Liver (tissue), 9 donors: ENCODE results near the gene ETV3. TPM values are rescaled to one million over a fixed set of nuclear protein-coding genes. Genes with fewer than 3 reads are reported as not detected.

ENCODE experiments used
- DNase-seq: peaks from one replicate; pipeline ENCODE4 v3.0.0-alpha.2; 2017; ENCODE audit warnings: low spot score
- H3K27ac ChIP-seq, 2 donors: one replicate each; pipeline ENCODE4 v1.7.0; 2013; ENCODE audit warnings: inconsistent platforms in 2 of 2, low read length in 2 of 2, control low read depth in 1 of 2, low read depth in 1 of 2, mild to moderate bottlenecking in 1 of 2
- H3K27me3 ChIP-seq, 4 donors: one replicate each; pipeline versions ENCODE4 v1.6.1 to v1.7.0; 2013; ENCODE audit warnings: low read length in 3 of 4, inconsistent platforms in 1 of 4, mild to moderate bottlenecking in 1 of 4, moderate library complexity in 1 of 4; ENCODE audit not compliant: control insufficient read depth in 4 of 4, insufficient read depth in 4 of 4
- H3K36me3 ChIP-seq, 4 donors: one replicate each; pipeline versions ENCODE4 v1.6.1 to v1.7.0; 2013; ENCODE audit warnings: low read length in 3 of 4, mild to moderate bottlenecking in 3 of 4, low read depth in 1 of 4, moderate library complexity in 1 of 4; ENCODE audit not compliant: control insufficient read depth in 4 of 4, insufficient read depth in 3 of 4
- H3K4me1 ChIP-seq, 4 donors: one replicate each; pipeline versions ENCODE4 v1.6.1 to v1.7.0; 2013; ENCODE audit warnings: low read length in 3 of 4, mild to moderate bottlenecking in 3 of 4, moderate library complexity in 1 of 4; ENCODE audit not compliant: control insufficient read depth in 4 of 4, insufficient read depth in 4 of 4
- H3K4me3 ChIP-seq, 3 donors: one replicate each; pipeline versions ENCODE4 v1.6.1 to v1.7.0; 2013; ENCODE audit warnings: low read length in 3 of 3, control low read depth in 1 of 3, low read depth in 1 of 3, mild to moderate bottlenecking in 1 of 3
- H3K9ac ChIP-seq, 2 donors: one replicate each; pipeline ENCODE4 v1.7.0; 2013; ENCODE audit warnings: low read length in 2 of 2, mild to moderate bottlenecking in 2 of 2, moderate library complexity in 2 of 2, control low read depth in 1 of 2, low read depth in 1 of 2
- H3K9me3 ChIP-seq, 4 donors: one replicate each; pipeline versions ENCODE4 v1.6.1 to v1.7.0; 2013; ENCODE audit warnings: low read length in 3 of 4; ENCODE audit not compliant: control insufficient read depth in 4 of 4
- ATF3 ChIP-seq: IDR thresholded peaks from 2 replicates; pipeline ENCODE4 v1.6.1; 2016; ENCODE audit warnings: antibody characterized with exemption
- CTCF ChIP-seq: fragments of 150-350 bp; IDR thresholded peaks from 2 replicates; pipeline ENCODE4 v1.5.1; 2017; ENCODE audit warnings: improper control_type of control experiment, low read depth, low read length; ENCODE audit not compliant: missing input control
- EGR1 ChIP-seq, 2 donors: IDR thresholded peaks; 2 replicates each; pipeline ENCODE4 v1.6.1; 2016 to 2018; ENCODE audit warnings: antibody characterized with exemption in 2 of 2, low read depth in 2 of 2
- FOXA1 ChIP-seq: IDR thresholded peaks from 2 replicates; pipeline ENCODE4 v1.6.1; 2016; ENCODE audit warnings: antibody characterized with exemption
- FOXA2 ChIP-seq: IDR thresholded peaks from 2 replicates; pipeline ENCODE4 v1.6.1; 2016; ENCODE audit warnings: antibody characterized with exemption
- GABPA ChIP-seq, 2 donors: IDR thresholded peaks in 1 of 2; conservative IDR thresholded peaks in 1 of 2; 2 replicates each; pipeline ENCODE4 v1.6.1; 2016; ENCODE audit warnings: antibody characterized with exemption in 2 of 2, mild to moderate bottlenecking in 1 of 2, moderate library complexity in 1 of 2
- HNF4A ChIP-seq, 2 donors: conservative IDR thresholded peaks; 2 replicates each; pipeline ENCODE4 v1.6.1; 2016; ENCODE audit warnings: antibody characterized with exemption in 2 of 2, mild to moderate bottlenecking in 2 of 2
- HNF4G ChIP-seq: IDR thresholded peaks from 2 replicates; pipeline ENCODE4 v1.6.1; 2016; ENCODE audit warnings: antibody characterized with exemption
- JUND ChIP-seq, 2 donors: IDR thresholded peaks; 2 replicates each; pipeline ENCODE4 v1.6.1; 2016; ENCODE audit warnings: antibody characterized with exemption in 2 of 2
- MAX ChIP-seq: IDR thresholded peaks from 2 replicates; pipeline ENCODE4 v1.6.1; 2016; ENCODE audit warnings: antibody characterized with exemption
- NR2F2 ChIP-seq: IDR thresholded peaks from 2 replicates; pipeline ENCODE4 v1.6.1; 2016; ENCODE audit warnings: antibody characterized with exemption
- RAD21 ChIP-seq, 2 donors: IDR thresholded peaks; 2 replicates each; pipeline ENCODE4 v1.6.1; 2016; ENCODE audit warnings: antibody characterized with exemption in 2 of 2, mild to moderate bottlenecking in 2 of 2
- REST ChIP-seq: IDR thresholded peaks from 2 replicates; pipeline ENCODE4 v1.6.1; 2016; ENCODE audit warnings: antibody characterized with exemption, mild to moderate bottlenecking
- RXRA ChIP-seq, 2 donors: IDR thresholded peaks; 2 replicates each; pipeline ENCODE4 v1.6.1; 2017 to 2018; ENCODE audit warnings: antibody characterized with exemption in 2 of 2, mild to moderate bottlenecking in 1 of 2
- SP1 ChIP-seq: IDR thresholded peaks from 2 replicates; pipeline ENCODE4 v1.6.1; 2018; ENCODE audit warnings: antibody characterized with exemption, mild to moderate bottlenecking
- TAF1 ChIP-seq: conservative IDR thresholded peaks from 2 replicates; pipeline ENCODE4 v1.6.1; 2016; ENCODE audit warnings: antibody characterized with exemption, mild to moderate bottlenecking
- YY1 ChIP-seq: IDR thresholded peaks from 2 replicates; pipeline ENCODE4 v1.6.1; 2016; ENCODE audit warnings: antibody characterized with exemption, mild to moderate bottlenecking
- ZBTB33 ChIP-seq: IDR thresholded peaks from 2 replicates; pipeline ENCODE4 v1.6.1; 2016; ENCODE audit warnings: antibody characterized with exemption
- WGBS: extraction: QIAGEN DNeasy Blood & Tissue Kit; methylation state at CpG from one replicate; pipeline ENCODE4 v1.1.7; 2013; 5-methylcytosine and 5-hydroxymethylcytosine counted together
- polyA plus RNA-seq, 2 donors: library from polyadenylated mRNA; stranded (reverse) in 1 of 2; unstranded in 1 of 2; fragments of 200-250 nt in 1 of 2; fragments of >200 nt in 1 of 2; fragmentation: Nextera tagmentation in 1 of 2; extraction: Ambion mirVana in 1 of 2; gene quantifications; one replicate each; pipeline versions ENCODE4 v1.2.1 to v1.2.3, GENCODE V29; 2013 to 2015
- total RNA-seq, 2 donors: library from RNA; depleted of rRNA; stranded (reverse); fragments of >200 nt; gene quantifications; one replicate each; pipeline ENCODE4 v1.2.3, GENCODE V29; 2014
- donor health status: healthy.
- donor health status: healthy.
- donor health status: healthy.
- donor health status: healthy.
- donor health status: healthy.

ETV3 gene
- total and polyA plus RNA-seq, 4 donors: 2.0 to 10.8 (median 5.3) TPM

- no peaks in the 10 kb centered on the region for H3K9me3 ChIP-seq
- H3K4me3 ChIP-seq: no peak overlapping the region
- WGBS: 71% methylated on average over 3 of the region's 3 CpGs
- no peak for TF ChIP-seq ZBTB33
- TF ChIP-seq EGR1 (IDR thresholded peaks at IDR 0.05; ENCODE audit: low read depth in 2 of 2): no peak
- TF ChIP-seq JUND (IDR thresholded peaks at IDR 0.05): no peak
- no peak for TF ChIP-seq FOXA1
- TF ChIP-seq NR2F2: no peak
- no peak for TF ChIP-seq TAF1
- TF ChIP-seq REST: no peak
- TF ChIP-seq GABPA (IDR thresholded peaks at IDR 0.05 in 1 of 2, conservative IDR thresholded peaks at IDR 0.05 in 1 of 2): no peak
- TF ChIP-seq SP1: no peak
- no peak for TF ChIP-seq RAD21 (IDR thresholded peaks at IDR 0.05)
- TF ChIP-seq CTCF: no peak
- TF ChIP-seq HNF4G: no peak
- no peak for TF ChIP-seq MAX
- TF ChIP-seq HNF4A (conservative IDR thresholded peaks at IDR 0.05): no peak
- no peak for TF ChIP-seq YY1
- TF ChIP-seq ATF3: no peak
- no peak for TF ChIP-seq RXRA (IDR thresholded peaks at IDR 0.05)
- TF ChIP-seq FOXA2: no peak
- H3K36me3 ChIP-seq: no peaks in the 10 kb centered on the region
- no peak overlapping the region for H3K27ac ChIP-seq
- peaks cover 0 to 4% (median 1%) of the 10 kb centered on the region in 4 donors for H3K4me1 ChIP-seq
- H3K27me3 ChIP-seq: no peaks in the 10 kb centered on the region
- H3K9ac ChIP-seq: no peak overlapping the region
- DNase-seq: no peak
Observed at GRCh38 chr1:157178490-157178889, 40.3 kb upstream of the ETV3 start.
